MCF 10A (cell line): ENCODE data around the gene PRRX1. TPM values are rescaled to one million over a fixed set of nuclear protein-coding genes. Genes with fewer than 3 reads are reported as not detected.
A peak's percentile ranks its signal among the peaks of the same experiment; 100 is the strongest.

Experiments used
- Bru-seq: library from RNA; stranded (reverse); fragments of 400-500 nt; gene quantifications from one replicate; lab custom pipeline; 2021; lab: Mats Ljungman, UMichigan
- BruChase-seq, 2 experiments: library from RNA; stranded (reverse); fragments of 400-500 nt; gene quantifications; one replicate each; lab custom pipeline; 2021; lab: Mats Ljungman, UMichigan
- BruUV-seq: library from RNA; stranded (reverse); fragments of 400-500 nt; replicated peaks from 2 replicates; lab custom pipeline; 2021; lab: Mats Ljungman, UMichigan
- CTCF ChIA-PET: fragments of 300-600 bp; sonication (Branson Sonifier 250); formaldehyde crosslinking; extraction: SDS; loops from one replicate; lab custom pipeline; 2021; ENCODE audit warnings: antibody characterized with exemption, inconsistent platforms; lab: Yijun Ruan, JAX
- POLR2A ChIA-PET: fragments of 300-600, 350-650 bp; sonication (Branson Sonifier 250); formaldehyde crosslinking; extraction: SDS; loops from one replicate; lab custom pipeline; 2020; ENCODE audit warnings: antibody characterized with exemption, inconsistent platforms; lab: Yijun Ruan, JAX
- DNase-seq: peaks from one replicate; pipeline ENCODE4 v3.0.0-alpha.2; 2018; ENCODE audit not compliant: unreplicated experiment
- H3K27ac Mint-ChIP-seq: one replicate; pipeline ENCODE4 v1.8.0; 2022; ENCODE audit warnings: mild to moderate bottlenecking, low read depth, mixed read lengths; ENCODE audit not compliant: unreplicated experiment
- H3K27me3 Mint-ChIP-seq: one replicate; pipeline ENCODE4 v1.8.0; 2022; ENCODE audit warnings: mixed read lengths; ENCODE audit not compliant: insufficient read depth, unreplicated experiment
- H3K36me3 Mint-ChIP-seq: one replicate; pipeline ENCODE4 v1.8.0; 2022; ENCODE audit warnings: mild to moderate bottlenecking, moderate library complexity, mixed read lengths; ENCODE audit not compliant: insufficient read depth, unreplicated experiment
- H3K4me1 Mint-ChIP-seq: one replicate; pipeline ENCODE4 v1.8.0; 2022; ENCODE audit warnings: mixed read lengths; ENCODE audit not compliant: insufficient read depth, unreplicated experiment
- H3K4me3 Mint-ChIP-seq: one replicate; pipeline ENCODE4 v1.8.0; 2022; ENCODE audit warnings: mild to moderate bottlenecking, moderate library complexity, mixed read lengths; ENCODE audit not compliant: unreplicated experiment
- H3K9me3 Mint-ChIP-seq: one replicate; pipeline ENCODE4 v1.8.0; 2022; ENCODE audit warnings: mixed read lengths; ENCODE audit not compliant: unreplicated experiment
- CTCF ChIP-seq: fragments of 200-600 bp; IDR thresholded peaks from one replicate; pipeline ENCODE4 v1.8.0; 2022; ENCODE audit warnings: antibody characterized with exemption, mild to moderate bottlenecking; ENCODE audit not compliant: unreplicated experiment
- intact Hi-C: fragments of 100-400 bp; cut with micrococcal nuclease; formaldehyde crosslinking; loops from 2 replicates; pipeline ENCODE4 v1.14.1; 2022
- long read RNA-seq: library from polyadenylated mRNA; stranded (forward); transcript quantifications from one replicate; pipeline ENCODE4 v2.0.0, GENCODE V29; 2022
- total RNA-seq: library from RNA; stranded (reverse); gene quantifications from 2 replicates; pipeline ENCODE4 v1.2.3, GENCODE V29; 2022

PRRX1 gene
- total RNA-seq (not detected in 2 replicates), Bru-seq, nascent RNA (percentile 7 among the genes with signal in this experiment), BruChase-seq, experiment 1, labeled RNA remaining after a 6-hour chase (percentile 1 among the genes with signal in this experiment), BruChase-seq, experiment 2, labeled RNA remaining after a 2-hour chase (percentile 4 among the genes with signal in this experiment)
- long read RNA-seq: 0 reads

GRCh38 chr1:170664093-170664827 lies at the start of gene PRRX1:
Gene PRRX1, plus strand, starts transcription at chr1:170664131. Its CDS starts 88 bp downstream, at chr1:170664219.
- H3K4me1 Mint-ChIP-seq: peaks cover 6% of the 10 kb centered on the region
- CTCF ChIA-PET: no interaction called here
- no peak for DNase-seq
- H3K27ac Mint-ChIP-seq: no peak within 1 kb of the TSS
- peaks cover 18% of the 10 kb centered on the region for H3K27me3 Mint-ChIP-seq
- no TSS peak for BruUV-seq
- no peaks in the 10 kb centered on the region for H3K36me3 Mint-ChIP-seq
- no peak for TF ChIP-seq CTCF
- peak within 1 kb of the TSS; percentile 70 for H3K4me3 Mint-ChIP-seq
- POLR2A ChIA-PET: no interaction called here
- no peaks in the 10 kb centered on the region for H3K9me3 Mint-ChIP-seq
- intact Hi-C loops: no loop called here

GRCh38 chr1:170617591-170618330 lies 46.2 kb upstream of the PRRX1 start:
- H3K9me3 Mint-ChIP-seq: peaks cover 7% of the 10 kb centered on the region
- no TSS peak for BruUV-seq
- no peaks in the 10 kb centered on the region for H3K27me3 Mint-ChIP-seq
- H3K27ac Mint-ChIP-seq: no peak overlapping the region
- intact Hi-C loops: no loop called here
- POLR2A ChIA-PET: no interaction called here
- no peak for DNase-seq
- CTCF ChIA-PET: interaction anchor here (1.0 kb wide), 1 partner anchor 76 kb away, joined by 3 read pairs; no protein-coding TSS in a partner anchor
- H3K4me1 Mint-ChIP-seq: peaks cover 5% of the 10 kb centered on the region
- no peak overlapping the region for H3K4me3 Mint-ChIP-seq
- peaks cover 6% of the 10 kb centered on the region for H3K36me3 Mint-ChIP-seq
- TF ChIP-seq CTCF: no peak

- TF ChIP-seq CTCF: no peak
- CTCF ChIA-PET: no interaction called here
- H3K27ac Mint-ChIP-seq: no peak overlapping the region
- H3K9me3 Mint-ChIP-seq: peaks cover under 1% of the 10 kb centered on the region
- no peak for DNase-seq
- intact Hi-C loops: no loop called here
- H3K4me1 Mint-ChIP-seq: peaks cover 12% of the 10 kb centered on the region
- no peak overlapping the region for H3K4me3 Mint-ChIP-seq
- H3K36me3 Mint-ChIP-seq: peaks cover 6% of the 10 kb centered on the region
- H3K27me3 Mint-ChIP-seq: no peaks in the 10 kb centered on the region
- POLR2A ChIA-PET: no interaction called here
- BruUV-seq: no TSS peak
These were observed 45.5 kb upstream of the PRRX1 start for GRCh38 chr1:170618421-170618820.
